Transverse colon (tissue), 4 donors: Measurements from ENCODE around the gene MROH2A. TPM values are rescaled to one million over a fixed set of nuclear protein-coding genes. Genes with fewer than 3 reads are reported as not detected.
"Not testable (repeated sequence)": the region's sequence is repeated elsewhere in the genome, so short reads cannot be mapped to it uniquely, and the experiment has no call there.

Source experiments
- DNase-seq: peaks from one replicate; pipeline ENCODE4 v3.0.0-alpha.2; 2019
- H3K27ac ChIP-seq, 4 donors: fragments of 200-600 bp; sonication (generic); 2 replicates each; pipeline ENCODE4 v1.5.1; 2016 to 2018; ENCODE audit warnings: inconsistent platforms in 4 of 4
- H3K27me3 ChIP-seq: fragments of 200-600 bp; sonication (generic); 2 replicates; pipeline ENCODE4 v1.5.1; 2017; ENCODE audit warnings: inconsistent platforms
- H3K36me3 ChIP-seq, 4 donors: fragments of 200-600 bp; sonication (generic); 2 replicates each; pipeline ENCODE4 v1.5.1; 2017 to 2019; ENCODE audit warnings: inconsistent platforms in 4 of 4
- H3K4me1 ChIP-seq, 4 donors: fragments of 200-600 bp; sonication (generic); 2 replicates each; pipeline ENCODE4 v1.5.1; 2017 to 2020; ENCODE audit warnings: inconsistent platforms in 4 of 4
- H3K4me3 ChIP-seq, 4 donors: fragments of 200-600 bp; sonication (generic); 1 replicate in 1 of 4; 2 replicates in 3 of 4; pipeline versions ENCODE4 v1.5.1 to v1.6.1; 2017 to 2019; ENCODE audit warnings: inconsistent platforms in 4 of 4
- H3K9me3 ChIP-seq, 2 donors: fragments of 200-600 bp; sonication (generic); 2 replicates each; pipeline ENCODE4 v1.5.1; 2017 to 2019; ENCODE audit warnings: inconsistent platforms in 2 of 2
- CTCF ChIP-seq, 5 experiments: fragments of 200-600 bp in 3 of 5; fragments of 450-650 bp in 2 of 5; sonication (generic) in 3 of 5; IDR thresholded peaks; 1 replicate in 2 of 5; 2 replicates in 3 of 5; pipeline ENCODE4 v1.5.1; 2016 to 2017; ENCODE audit warnings: antibody characterized with exemption in 5 of 5, inconsistent platforms in 3 of 5, mild to moderate bottlenecking in 2 of 5, moderate library complexity in 1 of 5
- EP300 ChIP-seq: sonication (generic); formaldehyde crosslinking; IDR thresholded peaks from one replicate; pipeline ENCODE4 v1.6.1; 2017; ENCODE audit warnings: antibody characterized with exemption, low read depth
- POLR2A ChIP-seq: fragments of 450-650 bp; IDR thresholded peaks from one replicate; pipeline ENCODE4 v1.6.1; 2016; ENCODE audit warnings: antibody characterized with exemption, mild to moderate bottlenecking, moderate library complexity
- POLR2AphosphoS5 ChIP-seq, 3 donors: sonication (generic); formaldehyde crosslinking; IDR thresholded peaks; one replicate each; pipeline ENCODE4 v1.6.1; 2016; ENCODE audit warnings: antibody characterized with exemption in 3 of 3
- WGBS, 2 donors: methylation state at CpG; one replicate each; pipeline ENCODE4 v1.1.5; 2018; ENCODE audit warnings: low coverage in 1 of 2; 5-methylcytosine and 5-hydroxymethylcytosine counted together
- in situ Hi-C, 4 donors: fragments of 200-750 bp; cut with MboI; loops; one replicate each; pipeline versions ENCODE4 v1.15.0 to v1.15.1; 2017; ENCODE audit warnings: low sequenced_read_pairs in 3 of 4, low pct_ligation_motif_present in 1 of 4, low pct_unique_long_range_greater_than_20kb in 1 of 4
- intact Hi-C: fragments of 100-400 bp; cut with DNase I; formaldehyde crosslinking; loops from one replicate; pipeline ENCODE4 v1.15.1; 2023; ENCODE audit warnings: low total_unique reads
- total RNA-seq, 4 donors: library from RNA; depleted of rRNA; stranded (reverse); fragments of >200 nt; gene quantifications; one replicate each; pipeline ENCODE4 v1.1.0, GENCODE V29; 2016

The MROH2A gene
- total RNA-seq, 4 donors from 2014 or later: 0.14 TPM; not detected in 3

DNA sequence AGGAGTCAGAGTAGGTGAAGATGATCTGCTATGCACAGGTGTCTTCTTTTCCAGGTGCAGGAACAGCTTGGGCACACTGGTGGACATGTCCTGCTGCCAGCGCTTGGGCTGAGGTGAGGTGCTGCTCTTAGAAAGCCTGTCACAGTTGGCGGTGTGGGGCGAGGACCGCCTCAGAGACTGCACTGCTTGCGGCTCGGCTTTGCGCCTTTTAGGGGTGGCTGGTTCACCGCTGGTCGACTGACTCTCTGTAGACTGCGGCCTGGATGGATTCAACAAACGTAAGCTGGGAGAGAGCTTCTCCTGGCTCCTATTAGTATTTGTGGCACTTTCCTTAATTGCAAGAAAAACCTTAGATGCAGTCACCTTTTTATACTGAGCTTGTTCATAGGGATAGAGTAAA is 88.3 kb downstream of the MROH2A start:
- Histone ChIP-seq H3K36me3 (no peaks in the 10 kb centered on the region), H3K9me3 (peaks cover 0 to 4% of the 10 kb centered on the region in 2 donors), H3K27me3 (peaks cover 28% of the 10 kb centered on the region), H3K4me3 (no peak overlapping the region), H3K27ac (no peak overlapping the region), H3K4me1 (no peaks in the 10 kb centered on the region)
- intact Hi-C loops: no loop called here
- WGBS, 2 donors: 99% methylated on average over 11 of the region's 11 CpGs; no CpG with 5 or more reads in 1 of the 2 donors
- in situ Hi-C loops: no loop called here
- no peak for DNase-seq
- no peak for TF ChIP-seq POLR2A
- no peak for TF ChIP-seq POLR2AphosphoS5 (IDR thresholded peaks at IDR 0.05)
- no peak for TF ChIP-seq EP300
- no peak for TF ChIP-seq CTCF (IDR thresholded peaks at IDR 0.05)

DNA sequence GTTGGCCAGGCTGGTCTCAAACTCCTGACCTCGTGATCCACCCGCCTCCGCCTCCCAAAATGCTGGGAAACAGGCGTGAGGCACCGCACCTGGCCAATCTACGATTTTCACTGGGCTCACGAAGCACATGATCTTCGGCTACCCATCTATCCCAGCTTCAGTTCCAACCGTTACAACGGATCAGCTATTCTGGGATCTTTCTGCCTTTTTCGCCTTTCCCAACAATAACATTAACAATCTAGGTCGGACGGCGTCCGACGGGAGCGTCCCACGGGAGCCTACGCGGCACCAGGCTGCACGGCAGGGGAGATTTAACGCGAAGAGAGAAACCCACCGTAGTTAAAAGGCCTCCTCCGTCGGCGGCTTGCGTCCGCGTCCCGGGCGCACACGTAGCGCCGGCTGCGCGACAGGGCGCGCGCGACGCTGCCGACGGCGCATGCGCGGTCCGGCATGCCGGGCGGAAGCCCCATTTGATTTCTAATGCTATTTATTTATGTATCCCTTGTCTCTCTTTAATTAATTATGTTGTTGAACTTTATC is 89.9 kb downstream of the MROH2A start, which contains the start of gene MSL3B:
Gene MSL3B, minus strand, starts transcription at position 394 of the 540 bp plus-strand sequence.
- TF ChIP-seq EP300 (no peak), POLR2A (no peak), CTCF (IDR thresholded peaks at IDR 0.05) (no peak), POLR2AphosphoS5 (IDR thresholded peaks at IDR 0.05) (no peak)
- H3K9me3 ChIP-seq: peaks cover 0 to 4% of the 10 kb centered on the region in 2 donors
- DNase-seq: peak; percentile 47
- 0 to 15% methylated on average over 1 to 50 of the region's 50 CpGs for WGBS, 2 donors
- peaks cover 36% of the 10 kb centered on the region for H3K27me3 ChIP-seq
- H3K36me3 ChIP-seq: no peaks in the 10 kb centered on the region
- peak within 1 kb of the TSS in 3 of 4 donors; percentile 25 to 53 (median 28) for H3K27ac ChIP-seq
- in situ Hi-C loops (no loop called here), intact Hi-C loops (no loop called here)
- no peaks in the 10 kb centered on the region for H3K4me1 ChIP-seq
- peak within 1 kb of the TSS; percentile 29 to 55 (median 42) for H3K4me3 ChIP-seq

DNA sequence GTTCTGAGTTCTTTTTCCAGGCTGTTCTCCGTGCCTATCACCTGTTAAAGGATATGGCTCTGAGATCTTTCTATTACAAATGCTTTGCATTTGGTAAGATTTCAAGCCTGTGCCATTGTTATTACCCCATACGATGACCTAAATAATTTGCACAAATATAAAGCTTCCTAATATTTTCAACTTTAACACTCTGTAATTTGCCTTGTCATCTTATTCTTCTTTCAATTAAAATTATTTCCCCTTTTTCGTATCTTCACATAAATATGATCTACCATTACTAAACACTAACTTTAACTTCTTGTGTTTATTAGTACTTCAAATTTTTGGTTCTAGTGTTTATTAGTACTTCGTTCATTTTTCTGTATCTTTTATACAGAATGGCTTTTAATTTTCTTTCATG is 93.3 kb downstream of the MROH2A start:
- H3K27me3 ChIP-seq: peaks cover 46% of the 10 kb centered on the region
- in situ Hi-C loops (no loop called here), intact Hi-C loops (no loop called here)
- peaks cover 0 to 4% of the 10 kb centered on the region in 2 donors for H3K9me3 ChIP-seq
- 59 to 66% methylated on average over 4 of the region's 4 CpGs for WGBS, 2 donors
- no peaks in the 10 kb centered on the region for H3K4me1 ChIP-seq
- no peak overlapping the region for H3K4me3 ChIP-seq
- no peak overlapping the region for H3K27ac ChIP-seq
- no peak for DNase-seq
- TF ChIP-seq POLR2A (no peak), CTCF (IDR thresholded peaks at IDR 0.05) (no peak), POLR2AphosphoS5 (IDR thresholded peaks at IDR 0.05) (no peak), EP300 (no peak)
- no peaks in the 10 kb centered on the region for H3K36me3 ChIP-seq

- H3K4me3 ChIP-seq, DNase-seq, H3K9me3 ChIP-seq, H3K27ac ChIP-seq, in situ Hi-C loops, intact Hi-C loops, H3K36me3 ChIP-seq, H3K4me1 ChIP-seq: not testable (repeated sequence)
- peaks cover 46% of the 10 kb centered on the region for H3K27me3 ChIP-seq
- WGBS, 2 donors: 21 to 40% methylated on average over 2 of the region's 2 CpGs
Measured at GRCh38 chr2:233872125-233872524, 94.0 kb downstream of the MROH2A start.

DNA sequence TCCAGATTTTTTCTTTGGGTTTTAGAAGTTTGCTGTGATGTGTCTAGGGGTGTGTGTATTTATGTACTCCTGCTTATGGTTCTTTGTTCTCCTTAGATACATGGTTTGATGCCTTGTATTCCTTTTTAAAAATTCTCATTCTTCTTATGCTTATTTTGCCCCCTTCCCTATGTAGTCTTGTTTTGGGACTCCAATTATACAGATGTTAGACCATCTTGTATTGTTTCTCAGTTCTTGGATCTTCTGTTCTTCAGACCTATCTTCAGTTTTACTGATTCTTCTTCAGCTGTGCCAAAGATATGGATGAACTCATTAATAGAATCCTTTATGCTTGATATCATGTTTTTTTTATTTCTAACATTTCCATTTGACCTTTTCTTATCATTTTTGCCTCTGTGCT is 104.2 kb downstream of the MROH2A start:
- Histone ChIP-seq H3K9me3 (peaks cover 12 to 21% of the 10 kb centered on the region in 2 donors), H3K27ac (no peak overlapping the region), H3K36me3 (no peaks in the 10 kb centered on the region), H3K4me3 (no peak overlapping the region), H3K4me1 (no peaks in the 10 kb centered on the region), H3K27me3 (peaks cover 15% of the 10 kb centered on the region)
- intact Hi-C loops: no loop called here
- TF ChIP-seq EP300 (no peak), POLR2AphosphoS5 (IDR thresholded peaks at IDR 0.05) (no peak), CTCF (IDR thresholded peaks at IDR 0.05) (no peak), POLR2A (no peak)
- in situ Hi-C loops: no loop called here
- DNase-seq: no peak
